CMK (cell line): Measurements from ENCODE around the gene DDI2.
"Not testable (repeated sequence)": the region's sequence is repeated elsewhere in the genome, so short reads cannot be mapped to it uniquely, and the experiment has no call there.

Source experiments
- DNase-seq: peaks from one replicate; pipeline ENCODE4 v3.0.0-alpha.2; 2010; ENCODE audit warnings: low read depth

Gene DDI2

DNA sequence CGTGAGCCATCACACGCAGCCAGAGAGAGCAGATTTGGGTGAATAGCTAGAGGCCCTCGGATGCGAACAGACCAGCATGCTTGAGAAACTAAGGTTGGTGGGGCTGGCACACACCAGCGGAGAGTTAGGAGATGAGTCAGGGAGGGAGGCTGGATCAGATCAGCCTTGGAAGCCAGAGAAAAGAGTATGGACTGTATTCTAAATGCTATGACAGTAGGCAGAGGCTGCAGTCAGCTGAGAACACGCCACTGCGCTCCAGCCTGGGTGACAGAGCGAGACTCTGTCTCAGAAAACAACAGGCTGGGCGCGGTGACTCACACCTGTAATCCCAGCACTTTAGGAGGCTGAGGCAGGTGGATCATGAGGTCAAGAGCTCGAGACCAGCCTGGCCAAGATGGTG is 62.9 kb downstream of the DDI2 start:
- no peak for DNase-seq

DNA sequence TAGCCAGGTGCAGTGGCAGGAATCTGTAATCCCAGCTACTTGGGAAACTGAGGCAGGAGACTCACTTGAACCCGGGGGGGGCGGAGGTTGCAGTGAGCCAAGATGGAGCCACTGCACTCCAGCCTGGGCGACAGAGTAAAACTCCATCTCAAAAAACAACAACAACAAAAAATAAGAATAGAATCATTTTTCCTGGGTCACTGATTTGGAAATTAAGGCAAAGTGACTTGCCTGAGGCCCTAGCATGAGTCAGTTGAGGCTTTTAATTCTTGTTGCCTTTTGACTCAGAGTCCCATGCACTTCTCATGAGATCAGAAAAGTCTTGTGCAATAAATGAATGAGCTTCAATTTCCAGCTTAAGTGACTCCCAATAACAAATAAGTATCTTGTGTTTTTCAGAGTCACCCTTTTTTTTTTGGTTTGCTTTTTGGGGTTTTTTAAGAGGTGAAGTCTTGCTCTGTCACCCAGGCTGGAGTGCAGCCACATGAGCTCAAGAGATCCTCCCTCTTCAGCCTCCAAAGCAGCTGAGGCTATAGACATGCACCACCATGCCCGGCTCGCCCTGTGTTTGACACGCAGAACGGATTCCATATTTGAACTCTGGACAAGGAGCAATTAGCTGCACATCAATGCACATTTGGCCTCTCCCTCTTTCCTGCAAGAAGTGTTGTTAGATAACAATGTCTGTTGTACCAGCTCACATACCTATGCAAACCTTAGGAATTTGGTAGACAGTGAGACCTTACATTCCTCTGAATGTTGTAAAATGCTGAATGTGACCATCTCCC is 63.5 kb downstream of the DDI2 start:
- no peak for DNase-seq

- no peak for DNase-seq
These were observed 64.4 kb downstream of the DDI2 start for GRCh38 chr1:15681349-15682292.

GRCh38 chr1:15682936-15683341 is 65.7 kb downstream of the DDI2 start:
- no peak for DNase-seq

GRCh38 chr1:15683345-15684039 is 66.2 kb downstream of the DDI2 start:
- no peak for DNase-seq

DNA sequence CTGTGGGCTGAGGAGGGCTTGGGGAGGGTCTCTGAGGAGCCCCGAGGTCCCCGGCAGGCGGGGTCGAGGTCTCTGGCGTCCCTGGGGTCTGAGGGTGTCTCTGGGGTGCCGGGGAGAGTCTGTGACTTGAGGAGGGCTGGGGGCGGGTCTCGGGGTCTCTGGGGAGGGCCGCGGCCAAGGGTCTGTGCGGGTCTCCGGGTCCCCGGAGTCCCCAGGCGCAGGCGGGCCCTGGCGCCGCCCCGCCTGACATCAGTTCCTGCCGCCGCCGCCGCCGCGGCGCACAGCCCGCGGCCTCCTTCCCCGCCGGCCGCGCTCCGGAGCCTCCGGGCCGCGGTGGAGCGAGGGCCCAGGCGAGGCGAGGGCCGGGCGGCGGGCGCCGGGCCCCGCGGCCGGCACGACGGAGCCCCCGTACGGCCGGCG is 66.8 kb downstream of the DDI2 start, which contains the start of gene PLEKHM2:
Gene PLEKHM2 (plus strand): TSS at position 279 of the 420 bp plus-strand sequence. CDS start 239 bp downstream, outside the sequence.
- no peak for DNase-seq

GRCh38 chr1:15684468-15685291 is 67.4 kb downstream of the DDI2 start:
- DNase-seq, result no peak

DNA sequence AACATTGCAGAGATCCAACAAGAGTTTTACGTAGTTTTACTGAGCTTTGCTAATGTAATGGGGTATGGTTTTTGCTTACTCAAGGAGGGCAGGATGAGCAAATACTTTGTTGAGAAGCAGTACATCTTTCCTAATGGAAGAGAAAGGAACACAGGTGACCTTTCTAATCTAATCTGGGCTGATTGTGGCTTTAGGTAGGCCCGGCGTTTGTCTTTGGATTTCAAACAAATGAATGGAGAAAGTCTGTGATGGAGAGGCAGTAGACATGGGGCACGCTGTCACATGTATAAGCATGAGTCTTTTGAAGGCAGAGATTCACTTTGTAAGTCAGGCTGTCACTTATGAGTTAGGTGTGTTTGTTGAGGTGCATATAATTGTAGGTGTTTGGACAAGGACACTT is 68.6 kb downstream of the DDI2 start:
- no peak for DNase-seq

DNA sequence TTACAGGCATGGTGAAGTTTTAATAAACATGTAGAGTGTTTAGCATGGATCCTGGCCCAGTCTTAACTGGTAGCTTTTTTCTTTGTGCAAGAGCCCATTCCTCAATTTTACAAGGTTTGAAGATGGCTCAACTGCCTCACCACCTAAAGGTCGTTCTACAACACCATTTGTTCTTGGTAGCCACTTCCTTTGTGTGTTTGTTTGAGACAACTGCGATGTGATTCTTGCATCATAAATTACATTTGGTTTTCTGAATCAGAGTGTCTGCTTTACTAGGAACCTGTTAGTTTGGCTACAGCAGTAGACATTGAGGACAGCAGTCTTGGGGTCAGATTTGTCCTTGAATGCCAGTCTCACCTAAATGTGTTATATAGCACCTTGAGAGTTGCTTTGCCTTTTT is 70.2 kb downstream of the DDI2 start:
- no peak for DNase-seq

- no peak for DNase-seq
These were observed 73.1 kb downstream of the DDI2 start for GRCh38 chr1:15690317-15690716.

DNA sequence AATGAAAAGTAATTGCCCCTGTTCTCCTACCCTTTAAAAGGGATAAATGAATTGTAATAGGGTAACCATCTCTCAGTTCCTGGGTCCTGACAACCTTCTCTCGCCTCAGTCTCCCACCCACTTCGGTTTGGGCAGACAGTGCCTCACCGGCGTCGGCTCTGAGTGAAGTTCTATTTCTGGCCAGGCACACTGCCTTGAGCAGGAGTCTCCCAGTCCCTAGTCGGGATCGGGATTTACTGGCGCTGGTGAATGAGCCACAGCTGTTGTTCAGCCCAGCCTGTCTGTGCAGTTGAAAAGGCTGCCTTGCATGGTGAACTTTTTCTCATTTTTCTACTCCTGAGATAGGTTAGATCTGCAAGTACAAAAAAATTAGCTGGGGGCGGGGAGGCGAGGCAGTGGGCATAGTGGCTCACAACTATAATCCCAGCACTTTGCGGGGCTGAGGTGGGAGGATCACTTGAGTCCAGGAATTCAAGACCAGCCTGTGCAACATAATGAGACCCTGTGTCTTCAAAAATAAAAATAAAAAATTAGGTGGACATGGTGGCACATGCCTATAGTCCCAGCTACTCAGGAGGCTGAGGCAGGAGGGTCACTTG is 74.3 kb downstream of the DDI2 start:
- DNase-seq, result no peak

DNA sequence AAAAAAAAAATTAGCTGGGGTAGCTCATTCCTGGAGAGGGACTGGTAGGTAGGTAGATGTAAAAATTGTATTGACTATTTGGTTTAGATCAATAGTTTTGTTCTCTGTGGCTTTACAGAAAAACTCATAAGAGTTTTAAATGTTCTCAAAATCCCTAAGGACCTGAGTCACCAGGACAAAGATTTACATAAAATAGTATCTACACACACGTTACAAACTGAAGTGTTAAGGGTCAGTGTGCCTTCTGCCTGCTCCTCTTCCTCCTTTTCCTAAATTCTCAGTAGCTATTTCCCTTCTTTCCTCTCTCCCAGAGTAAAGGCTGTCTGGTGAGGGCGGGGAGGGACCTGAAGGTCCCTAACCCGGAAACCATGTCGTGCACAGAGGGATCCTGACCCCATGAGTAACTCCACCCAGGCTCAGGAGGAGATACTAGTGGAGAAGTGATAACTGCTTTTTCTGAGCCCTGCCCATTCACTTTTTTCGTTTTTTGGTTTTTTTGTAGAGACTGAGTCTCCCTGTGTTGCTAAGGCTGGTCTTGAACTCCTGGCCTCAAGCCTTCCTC is 74.9 kb downstream of the DDI2 start:
- no peak for DNase-seq

- no peak for DNase-seq
These were observed 76.1 kb downstream of the DDI2 start for GRCh38 chr1:15693371-15693770.

GRCh38 chr1:15696956-15697521 is 79.8 kb downstream of the DDI2 start:
- DNase-seq, result no peak

DNA sequence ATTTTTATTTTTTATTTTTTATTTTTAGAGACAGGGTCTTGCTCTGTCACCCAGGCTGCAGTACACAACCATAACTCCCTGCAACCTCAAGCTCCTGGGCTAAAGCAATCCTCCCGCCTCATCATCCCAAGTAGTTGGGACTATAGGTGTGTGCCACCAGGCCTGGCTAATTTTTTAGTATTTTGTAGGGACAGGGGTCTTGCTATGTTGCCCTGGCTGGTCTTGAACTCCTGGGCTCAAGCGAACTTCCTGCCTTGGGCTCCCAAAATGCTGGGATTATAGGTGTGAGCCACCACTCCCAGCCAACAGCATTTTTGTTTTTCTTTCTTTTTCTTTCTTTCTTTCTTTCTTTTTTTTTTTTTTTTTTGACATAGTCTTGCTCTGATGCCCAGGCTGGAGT is 80.9 kb downstream of the DDI2 start:
- DNase-seq, result no peak

- DNase-seq, result not testable (repeated sequence)
These were observed 82.1 kb downstream of the DDI2 start for GRCh38 chr1:15699321-15699720.

- DNase-seq, result no peak
These were observed 83.2 kb downstream of the DDI2 start for GRCh38 chr1:15700508-15700907.

DNA sequence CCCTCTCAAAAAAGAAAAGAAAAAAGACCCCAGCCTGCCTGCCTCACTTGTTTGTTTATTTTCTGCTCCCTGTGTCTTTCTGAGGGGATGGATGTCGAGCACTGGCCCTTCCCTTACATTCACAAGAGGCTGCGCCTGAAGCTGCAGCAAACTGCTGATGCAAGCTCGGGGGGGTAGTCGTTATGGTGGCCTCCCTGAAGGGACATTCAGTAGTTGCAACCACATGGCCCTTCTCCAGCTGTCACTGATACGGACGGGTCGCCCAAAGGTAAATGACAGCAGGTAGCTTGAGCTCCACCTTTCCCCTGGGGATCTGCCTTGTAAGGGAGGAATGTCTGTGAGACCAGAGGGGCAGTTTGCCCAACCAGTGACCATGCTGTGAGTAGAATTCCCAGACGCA is 84.5 kb downstream of the DDI2 start:
- no peak for DNase-seq

DNA sequence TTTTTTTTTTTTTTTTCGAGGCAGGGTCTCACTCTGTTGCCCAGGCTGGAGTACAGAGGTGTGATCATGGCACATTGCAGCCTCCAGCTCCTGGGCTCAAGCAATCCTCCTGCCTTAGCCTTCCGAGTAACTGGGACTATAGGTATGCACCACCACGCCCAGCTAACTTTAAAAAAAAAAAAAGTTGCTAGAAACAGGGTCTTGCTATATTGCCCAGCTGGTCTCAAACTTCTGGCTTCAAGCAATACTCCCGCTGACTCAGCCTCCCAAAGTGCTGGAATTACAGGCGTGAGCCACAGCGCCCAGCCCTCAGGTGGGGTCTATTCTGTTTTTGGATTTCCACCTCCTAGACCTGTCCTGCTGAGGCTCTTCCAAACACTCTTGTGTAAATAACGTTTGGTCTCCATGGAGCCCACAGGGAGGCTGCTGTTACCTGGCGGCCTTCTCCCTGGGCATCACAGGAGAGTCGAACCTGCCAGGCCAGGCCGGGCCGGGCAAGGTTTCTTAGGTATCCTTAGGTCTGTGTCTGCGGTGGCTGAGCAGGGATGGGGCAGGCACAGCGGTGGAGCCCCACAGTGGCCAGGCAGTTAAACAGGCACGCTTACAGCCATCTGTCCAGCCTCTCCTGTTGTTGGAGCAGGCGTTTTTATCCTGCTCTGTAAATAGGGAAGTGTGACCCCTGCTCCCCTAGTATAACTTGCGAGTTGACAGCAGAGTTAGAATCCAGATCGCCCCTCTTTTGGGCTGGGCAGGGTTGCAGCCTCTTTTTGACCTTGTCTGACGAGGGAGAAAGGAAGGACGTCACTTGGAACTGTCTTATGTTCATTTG is 85.7 kb downstream of the DDI2 start:
- DNase-seq, result no peak
